Vagina (tissue), 2 donors: ENCODE measurements around the gene TRNT1.

Experiments
- POLR2AphosphoS5 ChIP-seq, 2 donors: sonication (generic); formaldehyde crosslinking; IDR thresholded peaks; one replicate each; pipeline ENCODE4 v1.9.0; 2017; ENCODE audit warnings: antibody characterized with exemption in 2 of 2, mild to moderate bottlenecking in 2 of 2, low read depth in 1 of 2; ENCODE audit not compliant: insufficient read depth in 1 of 2
- TF ChIP-seq, protein P1 (sequence below), 3 experiments: fragments of 450-650 bp in 2 of 3; fragments of 200-600 bp in 1 of 3; sonication (generic) in 1 of 3; IDR thresholded peaks; one replicate each; pipeline ENCODE4 v1.5.1; 2017 to 2019; ENCODE audit warnings: antibody characterized with exemption in 3 of 3, mild to moderate bottlenecking in 2 of 3, moderate library complexity in 2 of 3

DNA sequence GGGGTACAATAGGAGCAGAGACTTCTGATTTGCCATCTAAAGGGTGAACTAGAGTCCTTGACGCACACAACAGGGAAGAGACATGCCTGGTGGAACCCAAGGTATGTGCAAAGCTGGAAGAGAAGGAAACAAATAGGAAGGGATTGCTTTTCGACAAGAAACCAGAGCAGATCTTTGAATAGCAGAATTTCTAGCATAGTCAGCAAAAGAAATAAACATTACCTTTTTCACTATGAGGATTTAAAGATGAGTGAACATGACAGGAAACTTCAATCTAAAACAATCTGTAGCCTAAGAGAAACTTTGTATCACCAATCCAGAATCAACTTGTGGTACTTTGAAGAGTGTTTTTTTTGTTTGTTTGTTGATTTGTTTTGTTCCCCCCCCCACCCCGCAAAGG is 21.5 kb upstream of the TRNT1 start:
- TF ChIP-seq, protein P1, sequence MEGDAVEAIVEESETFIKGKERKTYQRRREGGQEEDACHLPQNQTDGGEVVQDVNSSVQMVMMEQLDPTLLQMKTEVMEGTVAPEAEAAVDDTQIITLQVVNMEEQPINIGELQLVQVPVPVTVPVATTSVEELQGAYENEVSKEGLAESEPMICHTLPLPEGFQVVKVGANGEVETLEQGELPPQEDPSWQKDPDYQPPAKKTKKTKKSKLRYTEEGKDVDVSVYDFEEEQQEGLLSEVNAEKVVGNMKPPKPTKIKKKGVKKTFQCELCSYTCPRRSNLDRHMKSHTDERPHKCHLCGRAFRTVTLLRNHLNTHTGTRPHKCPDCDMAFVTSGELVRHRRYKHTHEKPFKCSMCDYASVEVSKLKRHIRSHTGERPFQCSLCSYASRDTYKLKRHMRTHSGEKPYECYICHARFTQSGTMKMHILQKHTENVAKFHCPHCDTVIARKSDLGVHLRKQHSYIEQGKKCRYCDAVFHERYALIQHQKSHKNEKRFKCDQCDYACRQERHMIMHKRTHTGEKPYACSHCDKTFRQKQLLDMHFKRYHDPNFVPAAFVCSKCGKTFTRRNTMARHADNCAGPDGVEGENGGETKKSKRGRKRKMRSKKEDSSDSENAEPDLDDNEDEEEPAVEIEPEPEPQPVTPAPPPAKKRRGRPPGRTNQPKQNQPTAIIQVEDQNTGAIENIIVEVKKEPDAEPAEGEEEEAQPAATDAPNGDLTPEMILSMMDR (IDR thresholded peaks at IDR 0.05): no peak
- no peak for TF ChIP-seq POLR2AphosphoS5 (IDR thresholded peaks at IDR 0.05; ENCODE audit: insufficient read depth in 1 of 2, low read depth in 1 of 2)
